Measurements from ENCODE around the gene MRPL20. TPM values are rescaled to one million over a fixed set of nuclear protein-coding genes. Genes with fewer than 3 reads are reported as not detected.

The MRPL20 gene
- polyA plus RNA-seq, 3 donors = 107 to 136 (median 117) TPM

Other genes with a start within 250 kb of the MRPL20 start
- gene TTLL10, start 233.4 kb downstream of the MRPL20 start, polyA plus RNA-seq (ENCODE audit: insufficient read length in 3 of 3) = under 1 TPM; 0.29 to 0.71 (median 0.58) TPM
- gene TNFRSF18, start 200.7 kb downstream of the MRPL20 start, polyA plus RNA-seq (ENCODE audit: insufficient read length in 3 of 3) = under 1 TPM in 2 of 3 donors, not detected in 1; 0.33 to 0.68 TPM
- gene TNFRSF4, start 193.1 kb downstream of the MRPL20 start, polyA plus RNA-seq (ENCODE audit: insufficient read length in 3 of 3) = 1 to 10 TPM in 1 of 3 donors, under 1 TPM in 2; 0.74 to 1.9 (median 0.93) TPM
- gene SDF4, start 175.3 kb downstream of the MRPL20 start, polyA plus RNA-seq (ENCODE audit: insufficient read length in 3 of 3) = 100 to 1,000 TPM; 109 to 126 (median 123) TPM
- 10 to 100 TPM; 15.2 to 18.8 (median 18.4) TPM for gene B3GALT6, start 175.1 kb downstream of the MRPL20 start, polyA plus RNA-seq (ENCODE audit: insufficient read length in 3 of 3)
- gene C1QTNF12, start 160.6 kb downstream of the MRPL20 start, polyA plus RNA-seq (ENCODE audit: insufficient read length in 3 of 3) = 1 to 10 TPM; 7.0 to 8.6 (median 7.4) TPM
- gene UBE2J2, start 133.4 kb downstream of the MRPL20 start, polyA plus RNA-seq (ENCODE audit: insufficient read length in 3 of 3) = 10 to 100 TPM; 40.5 to 42.7 (median 42.1) TPM
- 1 to 10 TPM; 2.1 to 2.6 (median 2.4) TPM for gene SCNN1D, start 126.9 kb downstream of the MRPL20 start, polyA plus RNA-seq (ENCODE audit: insufficient read length in 3 of 3)
- 10 to 100 TPM; 15.1 to 18.0 (median 16.1) TPM for gene ACAP3, start 99.4 kb downstream of the MRPL20 start, polyA plus RNA-seq (ENCODE audit: insufficient read length in 3 of 3)
- 1 to 10 TPM; 5.4 to 6.3 (median 5.8) TPM for gene PUSL1, start 98.7 kb downstream of the MRPL20 start, polyA plus RNA-seq (ENCODE audit: insufficient read length in 3 of 3)
- gene INTS11, start 82.6 kb downstream of the MRPL20 start, polyA plus RNA-seq (ENCODE audit: insufficient read length in 3 of 3) = 10 to 100 TPM; 85.7 to 89.1 (median 87.4) TPM
- gene CPTP, start 82.5 kb downstream of the MRPL20 start, polyA plus RNA-seq (ENCODE audit: insufficient read length in 3 of 3) = 10 to 100 TPM in 2 of 3 donors, 1 to 10 TPM in 1; 9.1 to 12.9 (median 10.1) TPM
- gene TAS1R3, start 76.0 kb downstream of the MRPL20 start, polyA plus RNA-seq (ENCODE audit: insufficient read length in 3 of 3) = under 1 TPM; 0.21 to 0.29 (median 0.24) TPM
- gene DVL1, start 57.9 kb downstream of the MRPL20 start, polyA plus RNA-seq (ENCODE audit: insufficient read length in 3 of 3) = 10 to 100 TPM; 21.5 to 27.5 (median 24.5) TPM
- 100 to 1,000 TPM; 145 to 157 (median 156) TPM for gene MXRA8, start 48.7 kb downstream of the MRPL20 start, polyA plus RNA-seq (ENCODE audit: insufficient read length in 3 of 3)
- gene AURKAIP1, start 32.1 kb downstream of the MRPL20 start, polyA plus RNA-seq (ENCODE audit: insufficient read length in 3 of 3) = 10 to 100 TPM; 51.9 to 65.7 (median 55.1) TPM
- 100 to 1,000 TPM; 183 to 230 (median 206) TPM for gene CCNL2, start 8.0 kb downstream of the MRPL20 start, polyA plus RNA-seq (ENCODE audit: insufficient read length in 3 of 3)
- 10 to 100 TPM in 1 of 3 donors, 1 to 10 TPM in 2; 5.0 to 19.7 (median 7.1) TPM for gene ANKRD65, start 14.0 kb upstream of the MRPL20 start, polyA plus RNA-seq (ENCODE audit: insufficient read length in 3 of 3)
- 10 to 100 TPM; 39.8 to 52.7 (median 48.0) TPM for gene VWA1, start 28.4 kb upstream of the MRPL20 start, polyA plus RNA-seq (ENCODE audit: insufficient read length in 3 of 3)
- gene ATAD3C, start 42.4 kb upstream of the MRPL20 start, polyA plus RNA-seq (ENCODE audit: insufficient read length in 3 of 3) = 1 to 10 TPM; 1.4 to 3.1 (median 2.0) TPM
- 1 to 10 TPM; 8.1 to 9.8 (median 8.8) TPM for gene ATAD3B, start 64.5 kb upstream of the MRPL20 start, polyA plus RNA-seq (ENCODE audit: insufficient read length in 3 of 3)
- 10 to 100 TPM; 16.6 to 19.4 (median 18.1) TPM for gene ATAD3A, start 104.9 kb upstream of the MRPL20 start, polyA plus RNA-seq (ENCODE audit: insufficient read length in 3 of 3)
- gene TMEM240, start 133.3 kb upstream of the MRPL20 start, polyA plus RNA-seq (ENCODE audit: insufficient read length in 3 of 3) = 1 to 10 TPM; 3.2 to 3.6 (median 3.5) TPM
- 10 to 100 TPM; 78.5 to 81.6 (median 79.1) TPM for gene SSU72, start 167.6 kb upstream of the MRPL20 start, polyA plus RNA-seq (ENCODE audit: insufficient read length in 3 of 3)
- 1 to 10 TPM; 1.3 to 2.5 (median 2.2) TPM for gene FNDC10, start 192.8 kb upstream of the MRPL20 start, polyA plus RNA-seq (ENCODE audit: insufficient read length in 3 of 3)
- gene MIB2, start 208.2 kb upstream of the MRPL20 start, polyA plus RNA-seq (ENCODE audit: insufficient read length in 3 of 3) = 10 to 100 TPM; 22.3 to 23.6 (median 22.4) TPM
- gene MMP23B, start 224.9 kb upstream of the MRPL20 start, polyA plus RNA-seq (ENCODE audit: insufficient read length in 3 of 3) = 10 to 100 TPM; 13.4 to 15.6 (median 15.2) TPM